Ishikawa (cell line): Measurements from ENCODE around the gene FAP.

ENCODE experiments used
- CEBPB ChIP-seq: IDR thresholded peaks from 2 replicates; pipeline ENCODE4 v1.6.1; 2012
- NFIC ChIP-seq: IDR thresholded peaks from 2 replicates; pipeline ENCODE4 v1.6.1; 2012
- ZBTB7A ChIP-seq: IDR thresholded peaks from 2 replicates; pipeline ENCODE4 v1.6.1; 2012; ENCODE audit warnings: low read depth
- TF ChIP-seq, protein P1 (sequence below): IDR thresholded peaks from 2 replicates; pipeline ENCODE4 v1.6.1; 2012
- TF ChIP-seq, protein P2 (sequence below): IDR thresholded peaks from 2 replicates; pipeline ENCODE4 v1.6.1; 2012; ENCODE audit warnings: low read depth, mild to moderate bottlenecking

DNA sequence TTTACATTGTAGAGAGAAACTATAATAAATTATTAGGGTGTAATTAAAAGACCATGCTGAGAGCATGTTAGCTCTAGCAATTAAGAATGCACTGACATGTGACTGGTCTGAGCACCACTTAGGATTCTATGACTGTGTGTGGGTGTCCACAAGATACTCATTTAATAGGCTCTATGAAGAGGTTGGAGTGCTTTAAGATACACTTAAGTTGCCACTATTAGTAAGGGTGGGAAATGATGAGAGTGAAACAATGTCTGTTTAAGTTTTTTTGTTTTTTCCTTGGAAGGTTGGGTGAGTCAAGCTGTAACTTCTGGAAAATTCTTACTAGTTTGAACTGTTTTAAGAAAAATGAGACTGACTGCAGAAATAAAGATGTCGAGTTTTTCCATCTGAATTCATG is 1.8 kb upstream of the FAP start:
- TF ChIP-seq, protein P1, sequence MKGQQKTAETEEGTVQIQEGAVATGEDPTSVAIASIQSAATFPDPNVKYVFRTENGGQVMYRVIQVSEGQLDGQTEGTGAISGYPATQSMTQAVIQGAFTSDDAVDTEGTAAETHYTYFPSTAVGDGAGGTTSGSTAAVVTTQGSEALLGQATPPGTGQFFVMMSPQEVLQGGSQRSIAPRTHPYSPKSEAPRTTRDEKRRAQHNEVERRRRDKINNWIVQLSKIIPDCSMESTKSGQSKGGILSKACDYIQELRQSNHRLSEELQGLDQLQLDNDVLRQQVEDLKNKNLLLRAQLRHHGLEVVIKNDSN = no peak
- TF ChIP-seq CEBPB (no peak), NFIC (no peak), ZBTB7A (no peak)
- TF ChIP-seq, protein P2, sequence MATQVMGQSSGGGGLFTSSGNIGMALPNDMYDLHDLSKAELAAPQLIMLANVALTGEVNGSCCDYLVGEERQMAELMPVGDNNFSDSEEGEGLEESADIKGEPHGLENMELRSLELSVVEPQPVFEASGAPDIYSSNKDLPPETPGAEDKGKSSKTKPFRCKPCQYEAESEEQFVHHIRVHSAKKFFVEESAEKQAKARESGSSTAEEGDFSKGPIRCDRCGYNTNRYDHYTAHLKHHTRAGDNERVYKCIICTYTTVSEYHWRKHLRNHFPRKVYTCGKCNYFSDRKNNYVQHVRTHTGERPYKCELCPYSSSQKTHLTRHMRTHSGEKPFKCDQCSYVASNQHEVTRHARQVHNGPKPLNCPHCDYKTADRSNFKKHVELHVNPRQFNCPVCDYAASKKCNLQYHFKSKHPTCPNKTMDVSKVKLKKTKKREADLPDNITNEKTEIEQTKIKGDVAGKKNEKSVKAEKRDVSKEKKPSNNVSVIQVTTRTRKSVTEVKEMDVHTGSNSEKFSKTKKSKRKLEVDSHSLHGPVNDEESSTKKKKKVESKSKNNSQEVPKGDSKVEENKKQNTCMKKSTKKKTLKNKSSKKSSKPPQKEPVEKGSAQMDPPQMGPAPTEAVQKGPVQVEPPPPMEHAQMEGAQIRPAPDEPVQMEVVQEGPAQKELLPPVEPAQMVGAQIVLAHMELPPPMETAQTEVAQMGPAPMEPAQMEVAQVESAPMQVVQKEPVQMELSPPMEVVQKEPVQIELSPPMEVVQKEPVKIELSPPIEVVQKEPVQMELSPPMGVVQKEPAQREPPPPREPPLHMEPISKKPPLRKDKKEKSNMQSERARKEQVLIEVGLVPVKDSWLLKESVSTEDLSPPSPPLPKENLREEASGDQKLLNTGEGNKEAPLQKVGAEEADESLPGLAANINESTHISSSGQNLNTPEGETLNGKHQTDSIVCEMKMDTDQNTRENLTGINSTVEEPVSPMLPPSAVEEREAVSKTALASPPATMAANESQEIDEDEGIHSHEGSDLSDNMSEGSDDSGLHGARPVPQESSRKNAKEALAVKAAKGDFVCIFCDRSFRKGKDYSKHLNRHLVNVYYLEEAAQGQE = no peak
